Epithelial cell of proximal tubule (primary cell): ENCODE results near the gene SETBP1. TPM values are rescaled to one million over a fixed set of nuclear protein-coding genes. Genes with fewer than 3 reads are reported as not detected.

ENCODE experiments used
- DNase-seq: peaks from one replicate; pipeline ENCODE4 v3.0.0-alpha.2; 2011; ENCODE audit warnings: low read depth
- H3K4me3 ChIP-seq: 2 replicates; pipeline ENCODE4 v1.5.1; 2011; ENCODE audit warnings: low read depth, mild to moderate bottlenecking, low read length
- CTCF ChIP-seq: conservative IDR thresholded peaks from 2 replicates; pipeline ENCODE4 v1.5.1; 2012; ENCODE audit warnings: low read depth, mild to moderate bottlenecking, low read length
- total RNA-seq: library from RNA; depleted of rRNA; stranded (reverse); fragments of >200 nt; gene quantifications from 2 replicates; pipeline ENCODE4 v1.2.3, GENCODE V29; 2015

The SETBP1 gene
- total RNA-seq, 1 donor from 2014 or later = 2.4 TPM

- no peak for DNase-seq
- H3K4me3 ChIP-seq = no peak overlapping the region
- no peak for TF ChIP-seq CTCF
Measured at GRCh38 chr18:44857744-44858491, 177.2 kb downstream of the SETBP1 start.

- no peak overlapping the region for H3K4me3 ChIP-seq
- TF ChIP-seq CTCF = no peak
- no peak for DNase-seq
Measured at GRCh38 chr18:44859263-44859662, 178.6 kb downstream of the SETBP1 start.

- no peak overlapping the region for H3K4me3 ChIP-seq
- DNase-seq = no peak
- TF ChIP-seq CTCF = no peak
Measured at GRCh38 chr18:44859751-44860439, 179.2 kb downstream of the SETBP1 start.

- TF ChIP-seq CTCF = no peak
- H3K4me3 ChIP-seq = no peak overlapping the region
- DNase-seq = no peak
Measured at GRCh38 chr18:44862112-44862511, 181.4 kb downstream of the SETBP1 start.

GRCh38 chr18:44866103-44866502 is 185.4 kb downstream of the SETBP1 start:
- DNase-seq = no peak
- no peak overlapping the region for H3K4me3 ChIP-seq

GRCh38 chr18:44869533-44869932 is 188.8 kb downstream of the SETBP1 start:
- TF ChIP-seq CTCF = no peak
- H3K4me3 ChIP-seq = no peak overlapping the region
- no peak for DNase-seq

More at GRCh38 chr18:44866103-44866502, 185.4 kb downstream of the SETBP1 start:
- TF ChIP-seq CTCF = no peak
